Measurements from ENCODE around the gene MOGAT2.

MOGAT2 gene

DNA sequence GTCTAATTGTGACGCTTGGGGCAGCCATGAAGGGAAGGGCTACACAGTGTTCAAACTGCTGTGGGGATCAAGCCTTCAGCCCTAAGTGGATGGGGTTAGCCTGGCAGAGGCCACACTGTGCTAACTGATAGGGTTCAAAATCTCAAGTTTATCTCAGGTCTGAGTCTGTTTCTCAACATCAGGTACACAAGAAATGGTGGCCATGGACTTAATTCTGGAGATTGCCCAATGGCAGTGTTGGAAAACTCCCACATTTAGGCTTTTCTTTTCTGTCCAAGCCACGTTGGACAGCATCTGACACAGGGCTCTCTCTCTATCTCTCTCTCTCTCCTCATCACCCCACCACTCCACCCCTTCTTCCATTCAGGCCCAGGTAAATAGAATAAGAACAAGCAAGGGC, 40.0 kb downstream of the MOGAT2 start:
- no peaks in the 10 kb centered on the region for H3K36me3 ChIP-seq (ENCODE audit: control insufficient read depth, insufficient read depth, low read length)
- no peak overlapping the region for H3K23ac ChIP-seq (ENCODE audit: low read length)
- H3K9ac ChIP-seq (ENCODE audit: low read length), result no peak overlapping the region
- H3K18ac ChIP-seq (ENCODE audit: low read length), result no peak overlapping the region
- no peaks in the 10 kb centered on the region for H3K79me1 ChIP-seq (ENCODE audit: low read length)
- H2BK120ac ChIP-seq (ENCODE audit: low read depth, low read length), result no peak overlapping the region
- no peaks in the 10 kb centered on the region for H3K27me3 ChIP-seq (ENCODE audit: insufficient read depth, low read length, poor library complexity)
- H2BK15ac ChIP-seq (replicated peaks; ENCODE audit: low read depth), result no peak overlapping the region
- H4K8ac ChIP-seq (ENCODE audit: low read depth, low read length), result no peak overlapping the region
- H3K4me1 ChIP-seq (ENCODE audit: control insufficient read depth, low read depth, low read length), result no peaks in the 10 kb centered on the region
- H3K4me2 ChIP-seq (ENCODE audit: low read length), result no peak overlapping the region
- no peak overlapping the region for H3K4me3 ChIP-seq (ENCODE audit: low read length)
- H4K5ac ChIP-seq (ENCODE audit: low read length), result no peak overlapping the region
- H3K56ac ChIP-seq (ENCODE audit: low read length), result no peak overlapping the region
- no CpG with 5 or more reads among the region's 2 CpGs for WGBS (ENCODE audit: extremely low coverage, insufficient coverage, low lambda C conversion rate)
- H2BK5ac ChIP-seq (ENCODE audit: low read length), result no peak overlapping the region
- no peak overlapping the region for H3K4ac ChIP-seq (ENCODE audit: low read depth, low read length)
- no peak for DNase-seq
- no peaks in the 10 kb centered on the region for H3K79me2 ChIP-seq (ENCODE audit: control insufficient read depth, insufficient read depth, low read length)
- H3K27ac ChIP-seq (ENCODE audit: low read depth, low read length), result no peak overlapping the region
- H2AK5ac ChIP-seq (ENCODE audit: low read length), result no peak overlapping the region

- Histone ChIP-seq H2BK120ac (ENCODE audit: low read depth, low read length) (no peak overlapping the region), H3K18ac (ENCODE audit: low read length) (no peak overlapping the region), H3K4me2 (ENCODE audit: low read length) (no peak overlapping the region), H4K8ac (ENCODE audit: low read depth, low read length) (no peak overlapping the region), H3K23ac (ENCODE audit: low read length) (no peak overlapping the region), H2BK15ac (replicated peaks; ENCODE audit: low read depth) (no peak overlapping the region), H3K9ac (ENCODE audit: low read length) (no peak overlapping the region), H2BK5ac (ENCODE audit: low read length) (no peak overlapping the region), H3K4me3 (ENCODE audit: low read length) (no peak overlapping the region), H4K5ac (ENCODE audit: low read length) (no peak overlapping the region), H2AK5ac (ENCODE audit: low read length) (no peak overlapping the region), H3K79me1 (ENCODE audit: low read length) (no peaks in the 10 kb centered on the region), H3K36me3 (ENCODE audit: control insufficient read depth, insufficient read depth, low read length) (no peaks in the 10 kb centered on the region), H3K4me1 (ENCODE audit: control insufficient read depth, low read depth, low read length) (no peaks in the 10 kb centered on the region), H3K56ac (ENCODE audit: low read length) (no peak overlapping the region), H3K79me2 (ENCODE audit: control insufficient read depth, insufficient read depth, low read length) (no peaks in the 10 kb centered on the region), H3K27me3 (ENCODE audit: insufficient read depth, low read length, poor library complexity) (no peaks in the 10 kb centered on the region), H3K4ac (ENCODE audit: low read depth, low read length) (no peak overlapping the region), H3K27ac (ENCODE audit: low read depth, low read length) (no peak overlapping the region)
- no CpG with 5 or more reads among the region's 4 CpGs for WGBS (ENCODE audit: extremely low coverage, insufficient coverage, low lambda C conversion rate)
- DNase-seq, result no peak
Observed at GRCh38 chr11:75759832-75760231, 42.2 kb downstream of the MOGAT2 start.

GRCh38 chr11:75760243-75760642, 42.6 kb downstream of the MOGAT2 start:
- no peak for DNase-seq
- Histone ChIP-seq H3K27me3 (ENCODE audit: insufficient read depth, low read length, poor library complexity) (no peaks in the 10 kb centered on the region), H3K4me1 (ENCODE audit: control insufficient read depth, low read depth, low read length) (no peaks in the 10 kb centered on the region), H2BK5ac (ENCODE audit: low read length) (no peak overlapping the region), H3K79me2 (ENCODE audit: control insufficient read depth, insufficient read depth, low read length) (no peaks in the 10 kb centered on the region), H3K4me3 (ENCODE audit: low read length) (no peak overlapping the region), H3K36me3 (ENCODE audit: control insufficient read depth, insufficient read depth, low read length) (no peaks in the 10 kb centered on the region), H2AK5ac (ENCODE audit: low read length) (no peak overlapping the region), H3K79me1 (ENCODE audit: low read length) (no peaks in the 10 kb centered on the region), H2BK15ac (replicated peaks; ENCODE audit: low read depth) (no peak overlapping the region), H2BK120ac (ENCODE audit: low read depth, low read length) (no peak overlapping the region), H3K27ac (ENCODE audit: low read depth, low read length) (no peak overlapping the region), H3K56ac (ENCODE audit: low read length) (no peak overlapping the region), H3K18ac (ENCODE audit: low read length) (no peak overlapping the region), H3K9ac (ENCODE audit: low read length) (no peak overlapping the region), H3K4ac (ENCODE audit: low read depth, low read length) (no peak overlapping the region), H3K4me2 (ENCODE audit: low read length) (no peak overlapping the region), H4K8ac (ENCODE audit: low read depth, low read length) (no peak overlapping the region), H4K5ac (ENCODE audit: low read length) (no peak overlapping the region), H3K23ac (ENCODE audit: low read length) (no peak overlapping the region)

DNA sequence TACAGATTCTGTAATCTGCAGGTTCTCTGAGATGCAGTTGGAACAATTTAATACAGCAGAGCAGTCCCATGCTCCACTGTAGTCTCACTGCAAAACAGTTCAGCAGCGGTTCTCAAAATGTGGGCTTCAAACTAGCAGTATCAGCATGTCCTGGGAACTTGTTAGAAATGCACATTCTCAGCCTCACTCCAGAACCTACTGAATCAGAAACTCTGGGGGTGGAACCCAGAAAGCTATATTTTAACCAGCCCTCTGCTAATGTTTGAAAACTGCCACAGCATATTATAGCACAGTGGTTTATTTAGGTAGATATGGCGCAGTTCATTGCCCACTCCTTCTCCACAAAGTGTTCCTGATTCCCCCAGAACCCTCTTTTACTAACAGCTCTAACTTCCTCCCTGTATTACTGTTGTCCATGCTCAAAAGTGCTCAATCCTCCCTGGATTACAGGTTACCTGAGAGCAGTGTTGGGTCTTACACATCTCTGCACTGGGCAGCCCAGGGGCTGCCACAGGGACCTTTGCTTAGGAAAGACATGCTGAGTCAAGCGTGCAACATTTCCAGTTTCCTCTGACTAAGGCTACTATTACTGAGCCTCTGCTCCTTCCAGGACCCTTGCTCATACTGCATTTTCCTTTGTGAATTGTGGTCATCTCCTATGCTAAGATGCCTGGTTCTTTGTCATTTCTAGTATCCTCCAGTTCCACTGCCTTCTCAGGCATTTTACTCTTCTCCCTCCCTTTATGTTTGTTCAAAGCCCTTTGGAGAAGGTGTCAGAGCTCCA, 43.3 kb downstream of the MOGAT2 start:
- Histone ChIP-seq H3K18ac (ENCODE audit: low read length) (no peak overlapping the region), H3K4ac (ENCODE audit: low read depth, low read length) (no peak overlapping the region), H3K23ac (ENCODE audit: low read length) (no peak overlapping the region), H3K9ac (ENCODE audit: low read length) (no peak overlapping the region), H3K27me3 (ENCODE audit: insufficient read depth, low read length, poor library complexity) (no peaks in the 10 kb centered on the region), H2BK5ac (ENCODE audit: low read length) (no peak overlapping the region), H3K4me3 (ENCODE audit: low read length) (no peak overlapping the region), H3K79me2 (ENCODE audit: control insufficient read depth, insufficient read depth, low read length) (no peaks in the 10 kb centered on the region), H3K56ac (ENCODE audit: low read length) (no peak overlapping the region), H3K79me1 (ENCODE audit: low read length) (no peaks in the 10 kb centered on the region), H3K4me1 (ENCODE audit: control insufficient read depth, low read depth, low read length) (no peaks in the 10 kb centered on the region), H4K5ac (ENCODE audit: low read length) (no peak overlapping the region), H2BK120ac (ENCODE audit: low read depth, low read length) (no peak overlapping the region), H3K27ac (ENCODE audit: low read depth, low read length) (no peak overlapping the region), H3K36me3 (ENCODE audit: control insufficient read depth, insufficient read depth, low read length) (no peaks in the 10 kb centered on the region), H4K8ac (ENCODE audit: low read depth, low read length) (no peak overlapping the region), H2AK5ac (ENCODE audit: low read length) (no peak overlapping the region), H2BK15ac (replicated peaks; ENCODE audit: low read depth) (no peak overlapping the region), H3K4me2 (ENCODE audit: low read length) (no peak overlapping the region)
- DNase-seq, result no peak
- no CpG with 5 or more reads among the region's 3 CpGs for WGBS (ENCODE audit: extremely low coverage, insufficient coverage, low lambda C conversion rate)

DNA sequence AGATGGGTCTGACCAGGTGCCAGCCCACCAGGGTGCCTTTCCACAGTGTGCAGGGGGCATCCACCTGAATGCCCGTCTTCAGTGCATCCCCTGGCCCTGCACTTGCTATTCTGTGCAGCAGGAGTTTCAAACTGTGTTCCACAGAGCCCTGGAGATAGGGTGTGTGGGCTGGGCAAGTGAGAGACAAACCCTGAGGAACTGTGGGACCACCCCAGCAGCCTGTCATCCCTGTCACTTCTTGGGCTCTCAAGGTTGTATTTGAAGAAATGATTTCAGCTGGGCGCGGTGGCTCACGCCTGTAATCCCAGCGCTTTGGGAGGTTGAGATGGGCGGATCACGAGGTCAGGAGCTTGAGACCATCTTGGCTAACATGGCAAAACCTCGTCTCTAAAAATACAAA, 44.5 kb downstream of the MOGAT2 start:
- no peak overlapping the region for H2BK5ac ChIP-seq (ENCODE audit: low read length)
- no peak overlapping the region for H3K4me2 ChIP-seq (ENCODE audit: low read length)
- H4K5ac ChIP-seq (ENCODE audit: low read length), result no peak overlapping the region
- H3K36me3 ChIP-seq (ENCODE audit: control insufficient read depth, insufficient read depth, low read length), result no peaks in the 10 kb centered on the region
- no peak overlapping the region for H2AK5ac ChIP-seq (ENCODE audit: low read length)
- peaks cover 5% of the 10 kb centered on the region for H3K4me1 ChIP-seq (ENCODE audit: control insufficient read depth, low read depth, low read length)
- no CpG with 5 or more reads among the region's 8 CpGs for WGBS (ENCODE audit: extremely low coverage, insufficient coverage, low lambda C conversion rate)
- H3K79me1 ChIP-seq (ENCODE audit: low read length), result no peaks in the 10 kb centered on the region
- H2BK15ac ChIP-seq (replicated peaks; ENCODE audit: low read depth), result no peak overlapping the region
- no peak overlapping the region for H3K27ac ChIP-seq (ENCODE audit: low read depth, low read length)
- H4K8ac ChIP-seq (ENCODE audit: low read depth, low read length), result no peak overlapping the region
- no peak overlapping the region for H3K9ac ChIP-seq (ENCODE audit: low read length)
- H3K4ac ChIP-seq (ENCODE audit: low read depth, low read length), result no peak overlapping the region
- no peak overlapping the region for H3K18ac ChIP-seq (ENCODE audit: low read length)
- no peak overlapping the region for H3K23ac ChIP-seq (ENCODE audit: low read length)
- no peak overlapping the region for H3K56ac ChIP-seq (ENCODE audit: low read length)
- H3K27me3 ChIP-seq (ENCODE audit: insufficient read depth, low read length, poor library complexity), result no peaks in the 10 kb centered on the region
- no peaks in the 10 kb centered on the region for H3K79me2 ChIP-seq (ENCODE audit: control insufficient read depth, insufficient read depth, low read length)
- H3K4me3 ChIP-seq (ENCODE audit: low read length), result no peak overlapping the region
- H2BK120ac ChIP-seq (ENCODE audit: low read depth, low read length), result no peak overlapping the region
- DNase-seq, result no peak

DNA sequence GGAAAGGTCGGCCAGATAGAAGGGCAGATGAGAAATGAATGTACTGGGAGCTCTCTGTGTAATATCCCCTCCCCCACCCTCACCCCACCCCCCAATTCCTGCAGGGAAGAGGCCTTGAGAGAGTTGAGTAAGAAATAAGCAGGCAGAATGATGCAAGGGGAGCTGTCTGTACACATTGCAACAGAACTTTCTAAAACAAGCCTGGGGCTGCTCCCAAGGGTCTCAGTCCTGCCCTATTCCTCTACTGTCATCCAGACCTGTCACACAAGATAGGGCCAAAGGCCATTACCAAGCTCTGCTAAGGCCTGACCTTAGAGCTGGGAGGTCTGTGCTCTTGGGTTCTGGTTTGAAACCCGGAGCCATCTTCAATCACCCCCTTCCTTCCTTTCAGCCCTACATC, 45.2 kb downstream of the MOGAT2 start:
- Histone ChIP-seq H2BK15ac (replicated peaks; ENCODE audit: low read depth) (no peak overlapping the region), H4K5ac (ENCODE audit: low read length) (no peak overlapping the region), H3K4me1 (ENCODE audit: control insufficient read depth, low read depth, low read length) (peaks cover 6% of the 10 kb centered on the region), H3K18ac (ENCODE audit: low read length) (no peak overlapping the region), H3K4me2 (ENCODE audit: low read length) (no peak overlapping the region), H4K8ac (ENCODE audit: low read depth, low read length) (no peak overlapping the region), H3K9ac (ENCODE audit: low read length) (no peak overlapping the region), H3K27ac (ENCODE audit: low read depth, low read length) (no peak overlapping the region), H3K4ac (ENCODE audit: low read depth, low read length) (no peak overlapping the region), H3K27me3 (ENCODE audit: insufficient read depth, low read length, poor library complexity) (no peaks in the 10 kb centered on the region), H3K23ac (ENCODE audit: low read length) (no peak overlapping the region), H3K4me3 (ENCODE audit: low read length) (no peak overlapping the region), H3K79me1 (ENCODE audit: low read length) (no peaks in the 10 kb centered on the region), H2AK5ac (ENCODE audit: low read length) (peak overlapping the region; percentile 67), H2BK120ac (ENCODE audit: low read depth, low read length) (no peak overlapping the region), H2BK5ac (ENCODE audit: low read length) (no peak overlapping the region), H3K79me2 (ENCODE audit: control insufficient read depth, insufficient read depth, low read length) (no peaks in the 10 kb centered on the region), H3K36me3 (ENCODE audit: control insufficient read depth, insufficient read depth, low read length) (no peaks in the 10 kb centered on the region), H3K56ac (ENCODE audit: low read length) (no peak overlapping the region)
- WGBS (ENCODE audit: extremely low coverage, insufficient coverage, low lambda C conversion rate), result no CpG with 5 or more reads among the region's 2 CpGs
- DNase-seq, result no peak

All from mesendoderm (in vitro differentiated cells).